Endothelial cell of umbilical vein (primary cell): Measurements from ENCODE around the gene FSTL4.

Experiments
- CTCF ChIP-seq, 2 donors: IDR thresholded peaks; 1 replicate in 1 of 2; 2 replicates in 1 of 2; pipeline ENCODE4 v1.5.1; 2011; ENCODE audit warnings: low read length in 2 of 2, mild to moderate bottlenecking in 2 of 2, moderate library complexity in 2 of 2, control low read depth in 1 of 2, inconsistent platforms in 1 of 2, low read depth in 1 of 2; ENCODE audit not compliant: insufficient read depth in 1 of 2; ENCODE audit errors: extremely low read depth in 1 of 2
- EZH2 ChIP-seq: IDR thresholded peaks from 2 replicates; pipeline ENCODE4 v1.6.1; 2012; ENCODE audit warnings: borderline replicate concordance, low read depth, mild to moderate bottlenecking, moderate library complexity, low read length, inconsistent platforms; ENCODE audit not compliant: severe bottlenecking
- FOS ChIP-seq: IDR thresholded peaks from 2 replicates; pipeline ENCODE4 v1.6.1; 2011; ENCODE audit warnings: mild to moderate bottlenecking, low read length, moderate library complexity, borderline replicate concordance; ENCODE audit not compliant: insufficient read depth
- MYC ChIP-seq: IDR thresholded peaks from one replicate; pipeline ENCODE4 v1.6.1; 2011; ENCODE audit warnings: mild to moderate bottlenecking, low read depth, low read length
- POLR2A ChIP-seq: IDR thresholded peaks from 2 replicates; pipeline ENCODE4 v1.6.1; 2012; ENCODE audit warnings: low read depth, mild to moderate bottlenecking, control low read depth, low read length
- POLR2AphosphoS5 ChIP-seq: IDR thresholded peaks from 2 replicates; pipeline ENCODE4 v1.6.1; 2012; ENCODE audit warnings: low read depth, mild to moderate bottlenecking, control low read depth, low read length, moderate library complexity; ENCODE audit not compliant: insufficient read depth
- TF ChIP-seq, protein P1 (sequence below): IDR thresholded peaks from 2 replicates; pipeline ENCODE4 v1.6.1; 2011; ENCODE audit not compliant: insufficient read depth, insufficient read length

DNA sequence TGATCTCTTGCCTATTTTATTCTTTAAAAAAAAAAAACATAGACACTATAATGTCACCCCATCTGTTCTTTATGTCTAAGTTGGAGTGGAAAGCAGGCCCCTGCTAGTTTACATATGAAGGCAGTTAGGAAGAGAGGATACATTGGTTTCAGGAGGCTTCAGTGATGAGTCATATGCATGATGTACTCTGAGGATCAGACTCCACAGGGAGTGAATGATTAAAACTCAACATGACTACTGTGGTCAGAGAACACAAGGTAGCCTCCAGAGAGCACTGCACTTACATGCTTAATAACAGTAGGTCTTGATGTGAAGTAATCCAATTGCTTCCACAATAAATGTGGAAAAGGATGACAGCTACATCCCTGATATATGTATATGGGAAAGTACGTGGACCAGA lies 22.7 kb upstream of the FSTL4 start:
- TF ChIP-seq POLR2A (no peak), CTCF (IDR thresholded peaks at IDR 0.05; ENCODE audit: extremely low read depth in 1 of 2, insufficient read depth in 1 of 2, low read depth in 1 of 2, low read length in 2 of 2) (no peak), EZH2 (no peak), POLR2AphosphoS5 (no peak), FOS (no peak), MYC (no peak)
- TF ChIP-seq, protein P1, sequence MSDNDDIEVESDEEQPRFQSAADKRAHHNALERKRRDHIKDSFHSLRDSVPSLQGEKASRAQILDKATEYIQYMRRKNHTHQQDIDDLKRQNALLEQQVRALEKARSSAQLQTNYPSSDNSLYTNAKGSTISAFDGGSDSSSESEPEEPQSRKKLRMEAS = no peak
